ENCODE data around the gene GREM2.

Gene GREM2

DNA sequence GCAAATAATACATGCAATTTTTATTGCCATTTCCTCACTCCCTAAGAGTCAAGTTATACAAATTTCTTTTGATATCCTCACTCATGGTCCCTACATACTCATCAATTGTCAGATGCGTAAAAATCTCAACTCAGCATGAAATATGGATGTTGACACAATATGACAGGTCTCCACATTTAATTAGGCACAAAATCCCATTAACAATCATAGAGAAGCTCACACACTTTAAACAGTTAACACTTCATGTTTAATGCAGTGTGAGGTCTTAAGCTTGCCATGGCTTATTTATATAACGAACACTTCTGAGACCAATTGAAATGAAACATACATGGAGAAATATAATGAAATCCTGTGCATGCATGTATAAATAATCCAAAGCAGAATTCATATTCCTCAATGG, 58.6 kb downstream of the GREM2 start:
- no peak for DNase-seq

DNA sequence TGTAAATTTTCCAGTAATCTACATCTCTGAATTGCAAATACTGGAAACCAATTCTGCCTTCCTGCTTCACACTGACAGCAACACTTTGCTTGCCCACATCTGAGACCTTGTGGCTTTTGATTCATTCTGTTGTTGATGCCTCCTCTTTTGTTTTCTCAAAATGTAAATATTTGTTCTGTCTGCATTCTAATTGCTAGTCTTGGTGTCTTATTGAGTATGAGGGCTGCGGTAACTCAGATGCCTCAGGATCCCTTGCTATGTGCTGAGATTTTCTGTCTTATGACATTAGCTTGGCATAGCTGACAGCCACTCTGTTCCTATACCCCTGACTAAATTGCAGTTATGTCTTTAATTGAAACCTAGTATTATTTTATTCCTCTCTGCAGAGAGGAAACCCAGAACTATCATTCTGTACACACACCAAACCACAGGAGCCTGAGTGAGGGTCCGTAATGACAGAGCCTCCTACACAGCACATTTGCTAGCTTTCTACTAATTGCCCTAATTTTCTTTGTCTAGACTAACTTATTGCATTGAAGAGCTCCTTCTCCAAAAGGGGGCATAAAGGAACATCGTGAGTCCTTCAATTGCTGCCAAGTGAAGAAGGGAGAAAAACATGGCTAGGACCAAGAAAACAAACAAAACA, 72.1 kb downstream of the GREM2 start:
- DNase-seq: peak; percentile 14

DNA sequence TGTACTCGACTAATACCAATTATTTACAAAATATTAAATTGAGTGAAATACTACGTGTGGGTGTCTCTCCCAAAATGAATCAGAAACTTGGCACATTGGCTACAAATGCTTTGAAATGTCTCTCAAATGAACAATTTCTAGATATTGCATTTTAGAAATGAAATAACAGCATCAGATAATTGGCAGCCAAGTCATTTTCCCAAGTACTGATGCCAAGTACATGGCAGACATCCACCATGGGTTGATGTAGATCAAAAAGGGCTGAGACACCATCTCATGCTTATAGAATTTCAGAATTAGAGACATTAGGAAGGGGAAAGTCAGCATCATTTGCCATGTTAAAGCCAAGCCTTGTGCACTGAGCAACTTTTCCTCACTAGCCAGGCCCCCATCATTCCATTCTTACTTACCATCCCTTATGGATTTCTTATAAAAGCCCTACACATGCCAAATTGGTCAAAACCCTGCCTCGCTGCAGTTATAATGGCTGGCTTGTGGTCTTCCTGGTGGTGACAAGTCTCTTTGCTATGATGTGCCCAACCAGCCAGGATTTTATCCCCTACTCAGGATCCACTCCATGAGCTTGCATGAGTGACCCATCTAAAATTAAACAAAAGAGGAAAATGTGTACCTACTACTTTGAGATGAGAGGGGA, 73.1 kb downstream of the GREM2 start:
- DNase-seq: no peak

DNA sequence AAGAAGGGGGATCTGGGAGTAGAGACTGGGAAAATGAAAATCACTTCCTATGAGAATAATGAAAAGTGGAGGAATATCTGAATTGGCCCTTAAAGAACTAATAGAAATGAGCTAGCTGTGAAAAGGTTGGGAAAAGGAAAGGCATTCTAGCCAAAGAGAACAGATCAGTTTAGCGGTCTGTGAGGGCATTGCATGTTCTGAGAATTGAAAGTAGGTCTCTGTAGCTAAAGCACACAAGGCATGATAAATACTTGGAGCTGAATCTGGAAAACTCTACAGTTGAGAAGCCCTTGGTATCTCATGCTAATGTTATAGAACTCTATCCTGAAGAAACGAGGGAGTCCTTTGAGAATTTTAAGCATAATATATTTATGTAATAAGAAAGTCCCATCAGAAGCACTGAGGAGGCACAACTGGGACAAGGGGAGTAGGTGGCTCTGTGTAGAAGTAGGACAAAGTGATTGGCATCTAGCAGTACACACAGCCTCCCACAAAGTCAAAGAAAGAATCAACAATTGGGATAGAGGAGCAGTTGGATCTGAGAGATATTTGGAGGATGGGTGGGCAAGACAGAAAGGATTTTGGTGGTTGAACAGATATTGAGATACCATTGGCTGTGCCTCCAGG, 78.7 kb downstream of the GREM2 start:
- no peak for DNase-seq

DNA sequence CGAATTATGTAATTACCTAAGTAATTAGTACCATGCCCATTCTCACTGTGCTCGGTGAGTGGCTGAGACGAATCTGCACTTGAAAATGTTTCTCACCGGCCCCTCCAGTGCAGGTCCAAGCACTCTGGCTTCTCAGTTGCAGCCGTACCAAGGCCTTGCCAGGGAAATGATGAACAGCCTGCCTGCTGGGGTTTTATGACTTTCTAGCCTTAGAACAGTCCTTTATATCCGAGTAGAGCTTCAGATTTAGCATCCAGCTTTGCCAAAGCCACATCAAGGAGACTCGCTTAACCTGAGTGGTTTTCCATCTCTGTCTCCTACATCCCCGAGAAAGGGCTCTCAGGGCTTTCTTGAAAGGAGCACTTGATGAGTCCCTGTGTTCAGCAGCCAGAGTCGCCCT, 83.4 kb downstream of the GREM2 start:
- no peak for DNase-seq

GRCh38 chr1:240527086-240527485, 84.9 kb downstream of the GREM2 start:
- DNase-seq: no peak

DNA sequence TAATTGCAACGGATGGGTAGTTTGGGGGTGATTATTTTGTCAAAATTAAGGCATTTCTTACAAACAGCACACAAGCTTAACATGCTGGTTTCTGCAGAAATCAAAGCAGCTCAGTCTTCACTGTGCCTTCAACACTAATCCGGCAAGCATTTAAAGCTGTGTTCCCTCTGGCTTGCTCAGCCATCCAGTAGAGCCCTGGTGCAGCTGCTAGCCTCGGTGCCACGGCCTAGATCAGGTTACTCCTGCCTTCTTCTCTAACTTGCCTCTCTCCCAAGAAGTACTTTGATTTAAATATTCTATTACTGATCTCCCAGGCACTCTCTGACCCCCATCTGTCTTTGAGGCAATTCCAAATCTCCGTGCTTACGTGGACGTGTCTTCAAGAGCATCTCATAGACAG, 85.6 kb downstream of the GREM2 start:
- no peak for DNase-seq

DNA sequence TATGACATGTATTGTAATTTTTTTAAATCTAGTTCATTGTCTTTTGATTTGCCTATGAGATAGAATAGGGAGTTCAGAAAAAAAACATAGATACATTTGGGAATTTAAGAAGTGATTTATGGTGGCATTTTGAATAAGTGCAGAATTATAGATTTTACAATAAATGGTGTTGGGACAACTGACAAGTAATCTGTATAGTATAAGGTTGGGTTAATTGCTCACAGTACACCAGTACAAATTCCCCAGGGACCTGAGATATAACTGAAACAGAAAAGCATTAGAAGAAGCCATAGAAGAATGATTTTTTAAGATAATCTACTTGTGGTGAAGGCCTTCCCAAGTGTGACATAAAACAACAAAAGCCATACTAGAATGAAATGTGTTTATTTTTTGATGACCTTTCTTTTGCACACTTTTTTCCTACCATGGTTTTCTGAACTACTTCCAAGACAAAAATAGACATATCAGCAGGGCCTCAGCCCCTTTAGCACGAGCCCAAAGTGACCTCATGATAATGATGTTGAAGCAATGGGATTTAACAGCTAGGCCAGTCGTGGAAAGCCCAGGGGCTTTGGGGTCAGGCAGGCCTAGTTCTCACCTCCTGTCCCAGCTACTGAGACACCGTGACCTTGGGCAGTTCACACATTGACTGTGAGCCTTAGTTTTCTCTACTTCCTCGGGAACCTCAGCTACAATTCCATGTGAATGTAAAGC, 87.4 kb downstream of the GREM2 start:
- DNase-seq: no peak

GRCh38 chr1:240522122-240522822, 89.7 kb downstream of the GREM2 start:
- DNase-seq: peak; percentile 43

GRCh38 chr1:240517891-240518290, 94.1 kb downstream of the GREM2 start:
- DNase-seq: no peak

DNA sequence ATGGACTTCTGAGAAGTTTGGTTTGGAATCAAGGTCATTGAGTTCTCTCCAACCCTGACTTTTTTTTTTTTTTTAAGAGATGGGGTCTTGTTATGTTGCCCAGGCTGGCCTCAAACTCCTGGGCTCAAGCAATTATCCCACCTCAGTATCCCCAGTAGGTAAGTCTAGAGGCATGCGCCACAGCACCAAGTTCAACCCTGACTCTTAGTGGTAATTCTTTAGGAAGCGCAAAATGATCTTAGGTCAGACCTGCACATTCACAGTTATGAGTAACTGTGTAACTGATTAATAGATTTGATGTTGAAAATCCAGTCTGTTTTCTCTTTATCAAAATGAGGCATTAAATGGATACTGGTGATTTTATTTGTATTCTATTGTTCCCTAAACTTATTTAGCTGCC, 95.9 kb downstream of the GREM2 start:
- no peak for DNase-seq

GRCh38 chr1:240515505-240515904, 96.5 kb downstream of the GREM2 start:
- DNase-seq: no peak

GRCh38 chr1:240511789-240512188, 100.2 kb downstream of the GREM2 start:
- no peak for DNase-seq

DNA sequence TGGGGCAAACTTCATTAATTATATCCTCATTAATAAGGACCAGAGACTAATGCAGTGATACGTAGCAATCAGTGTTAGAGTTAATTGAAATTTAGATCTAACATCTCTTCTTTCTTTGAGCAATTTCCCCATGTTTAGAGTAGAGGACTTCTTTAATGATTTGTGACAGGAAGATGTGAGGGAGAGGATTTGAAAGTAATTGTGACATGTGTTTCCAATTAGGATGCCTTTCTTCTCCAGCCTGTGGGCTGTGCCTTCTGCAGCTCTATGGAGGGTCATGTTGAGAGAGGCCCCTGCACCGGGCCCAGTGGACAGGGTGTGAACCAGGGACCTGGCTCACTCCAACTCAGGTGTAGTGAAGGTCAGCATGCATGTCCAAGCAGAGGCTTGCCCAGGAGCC, 103.0 kb downstream of the GREM2 start:
- DNase-seq: no peak

- no peak for DNase-seq
Measured at GRCh38 chr1:240508201-240508600, 103.8 kb downstream of the GREM2 start.

- no peak for DNase-seq
Measured at GRCh38 chr1:240506176-240506575, 105.8 kb downstream of the GREM2 start.

DNA sequence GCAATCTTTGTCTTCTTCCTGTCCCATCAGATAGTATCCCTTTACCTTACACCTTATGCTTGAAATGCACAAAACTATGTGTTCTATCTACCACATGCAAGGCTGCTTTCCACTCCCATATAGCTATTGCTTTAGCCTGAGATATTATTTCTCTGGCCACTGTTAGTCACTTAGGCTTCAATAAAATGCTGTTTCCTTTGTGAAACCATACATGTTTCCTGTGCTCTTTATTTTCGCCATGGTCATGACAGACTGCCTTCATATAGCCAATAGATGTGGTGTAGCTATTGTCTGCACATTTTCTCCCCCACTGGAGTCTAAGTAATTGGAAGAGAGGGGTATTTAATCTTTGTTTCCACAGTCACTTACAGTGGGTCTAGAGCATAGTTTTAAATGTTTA, 108.4 kb downstream of the GREM2 start:
- no peak for DNase-seq

GRCh38 chr1:240503036-240503435, 108.9 kb downstream of the GREM2 start:
- no peak for DNase-seq

DNA sequence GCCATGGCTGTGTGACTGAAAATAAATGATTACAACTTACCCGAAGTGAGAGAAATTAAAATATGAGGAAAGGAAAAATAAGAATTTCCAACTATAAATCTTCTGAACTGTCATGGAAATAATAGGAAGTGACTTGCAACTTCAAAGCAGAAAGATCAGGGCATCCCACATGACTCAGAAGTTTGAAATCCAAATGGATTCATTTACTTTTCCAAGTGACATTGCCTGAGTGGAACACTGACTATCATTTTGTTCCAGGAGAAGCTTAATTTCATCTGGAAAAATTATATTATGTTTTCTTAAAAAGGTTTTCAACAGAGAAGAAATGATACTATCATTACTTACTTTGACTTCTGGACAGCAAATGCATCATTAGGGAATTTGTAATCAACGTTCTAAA, 110.8 kb downstream of the GREM2 start:
- no peak for DNase-seq

DNA sequence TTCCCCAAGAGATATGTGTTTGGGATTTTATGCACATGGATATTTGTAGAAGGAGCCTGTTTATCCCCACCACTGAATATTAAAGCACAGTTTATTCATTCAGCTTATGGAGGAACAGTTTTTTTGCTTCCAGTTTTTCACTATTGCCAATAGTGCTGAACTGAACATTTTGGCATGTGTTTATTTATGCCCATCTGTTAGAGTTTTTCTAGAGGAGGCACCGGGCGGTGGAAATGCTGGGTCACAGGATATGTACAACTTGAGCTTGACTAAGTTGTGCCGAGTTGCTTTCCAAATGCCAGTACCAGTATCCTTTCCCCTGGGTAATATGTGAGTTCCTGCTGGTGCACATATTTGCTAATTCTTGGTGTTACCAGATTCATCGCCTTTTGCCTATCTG, 111.3 kb downstream of the GREM2 start:
- no peak for DNase-seq

- peak; percentile 48 for DNase-seq
Measured at GRCh38 chr1:240499012-240499411, 112.9 kb downstream of the GREM2 start.

- DNase-seq: no peak
Measured at GRCh38 chr1:240498335-240498734, 113.6 kb downstream of the GREM2 start.

DNA sequence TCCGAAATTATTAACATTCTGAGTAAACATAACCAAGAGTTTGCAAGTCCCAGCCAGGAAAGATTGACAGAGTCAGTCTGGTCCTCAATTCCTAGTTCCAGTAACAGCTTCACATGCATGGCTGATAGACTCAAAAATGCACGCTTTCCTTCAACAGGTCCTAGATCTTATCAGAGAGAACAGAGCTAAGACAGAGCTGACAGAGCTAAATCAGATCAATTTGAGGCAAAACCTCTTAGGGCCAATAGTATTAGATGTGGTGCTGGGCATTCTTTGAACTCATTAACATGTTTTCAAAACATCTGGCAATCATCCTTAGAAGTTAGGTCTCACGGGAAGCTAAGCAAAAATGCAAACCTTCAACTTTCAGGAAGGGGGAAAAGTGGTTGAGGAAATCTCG, 114.0 kb downstream of the GREM2 start:
- no peak for DNase-seq
